ENCODE data around the gene FAM3B. TPM values are rescaled to one million over a fixed set of nuclear protein-coding genes. Genes with fewer than 3 reads are reported as not detected.

Gene FAM3B
- total and polyA plus RNA-seq, 7 donors = 0.10 to 0.26 (median 0.19) TPM; not detected in 3

GRCh38 chr21:41405321-41405720 lies 88.7 kb downstream of the FAM3B start:
- Histone ChIP-seq H3K36me3 (ENCODE audit: insufficient read depth in 1 of 2, low read depth in 1 of 2) (no peaks in the 10 kb centered on the region), H3K27ac (no peak overlapping the region), H3K27me3 (ENCODE audit: insufficient read depth in 3 of 3, low read length in 2 of 3) (no peaks in the 10 kb centered on the region), H3K9me3 (no peaks in the 10 kb centered on the region), H3K4me3 (no peak overlapping the region), H3K4me1 (no peaks in the 10 kb centered on the region)
- ATAC-seq = no peak
- intact Hi-C loops (cut with DNase I) = no loop called here
- 89 to 93% (median 89%) methylated on average over 4 of the region's 4 CpGs for WGBS, 3 donors
- TF ChIP-seq CTCF (IDR thresholded peaks at IDR 0.05) = no peak
- no peak for DNase-seq

GRCh38 chr21:41406340-41406739 lies 89.7 kb downstream of the FAM3B start:
- DNase-seq (no peak), ATAC-seq (no peak)
- WGBS, 3 donors = 83 to 86% (median 86%) methylated on average over 6 of the region's 6 CpGs
- Histone ChIP-seq H3K9me3 (no peaks in the 10 kb centered on the region), H3K27me3 (ENCODE audit: insufficient read depth in 3 of 3, low read length in 2 of 3) (no peaks in the 10 kb centered on the region), H3K4me1 (no peaks in the 10 kb centered on the region), H3K27ac (no peak overlapping the region), H3K4me3 (no peak overlapping the region), H3K36me3 (ENCODE audit: insufficient read depth in 1 of 2, low read depth in 1 of 2) (no peaks in the 10 kb centered on the region)
- no peak for TF ChIP-seq CTCF (IDR thresholded peaks at IDR 0.05)
- intact Hi-C loops (cut with DNase I) = no loop called here

Other genes starting within 250 kb of the FAM3B start
- 10 to 100 TPM in 2 of 4 donors, 1 to 10 TPM in 2; 5.3 to 13.9 (median 9.1) TPM for gene BACE2, start 148.6 kb upstream of the FAM3B start, total RNA-seq
- gene BACE2, start 148.6 kb upstream of the FAM3B start, polyA plus RNA-seq = 10 to 100 TPM in 1 of 3 donors, 1 to 10 TPM in 2; 5.8 to 16.0 (median 6.2) TPM
- 1 to 10 TPM; 2.7 to 3.6 (median 3.2) TPM for gene MX2, start 45.2 kb downstream of the FAM3B start, total RNA-seq
- 1 to 10 TPM; 1.2 to 1.9 (median 1.3) TPM for gene MX2, start 45.2 kb downstream of the FAM3B start, polyA plus RNA-seq
- 10 to 100 TPM in 1 of 4 donors, 1 to 10 TPM in 3; 3.8 to 14.9 (median 6.2) TPM for gene MX1, start 109.4 kb downstream of the FAM3B start, total RNA-seq
- 1 to 10 TPM; 2.2 to 3.7 (median 3.5) TPM for gene MX1, start 109.4 kb downstream of the FAM3B start, polyA plus RNA-seq
- gene TMPRSS2, start 191.4 kb downstream of the FAM3B start, total RNA-seq = under 1 TPM in 1 of 4 donors, not detected in 3; 0.10 TPM
- gene TMPRSS2, start 191.4 kb downstream of the FAM3B start, polyA plus RNA-seq = under 1 TPM; 0.03 to 0.15 (median 0.09) TPM

Measured in psoas muscle (tissue), 8 donors.